HG03139 (cell line): ENCODE results near the gene FAIM2.
"Not testable (repeated sequence)": the region's sequence is repeated elsewhere in the genome, so short reads cannot be mapped to it uniquely, and the experiment has no call there.

Source experiments
- ATAC-seq: cut with Tn5 transposase; IDR thresholded peaks from one replicate; pipeline ENCODE4 v1.9.1; 2021; ENCODE audit not compliant: unreplicated experiment

Gene FAIM2

GRCh38 chr12:49881415-49882247, 22.1 kb downstream of the FAIM2 start:
- ATAC-seq: no peak

- no peak for ATAC-seq
Observed at GRCh38 chr12:49880756-49881414, 22.8 kb downstream of the FAIM2 start.

DNA sequence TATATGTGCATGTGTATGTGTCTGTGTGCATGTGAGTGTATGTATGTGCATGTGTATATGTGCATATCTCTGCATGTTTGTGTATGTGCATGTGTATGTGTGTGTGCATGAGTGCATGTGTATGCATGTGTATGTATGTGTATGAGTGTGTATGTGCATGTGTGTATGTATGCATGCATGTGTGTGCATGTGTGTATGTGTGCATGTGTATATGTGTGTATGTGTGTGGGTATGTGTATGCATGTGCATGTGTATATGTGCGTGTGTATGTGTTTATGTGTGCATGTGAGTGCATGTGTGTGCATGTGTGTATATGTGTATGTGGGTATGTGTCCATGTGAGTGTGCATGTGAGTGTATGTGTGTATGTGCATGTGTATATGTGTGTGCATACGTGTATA, 24.6 kb downstream of the FAIM2 start:
- not testable (repeated sequence) for ATAC-seq

DNA sequence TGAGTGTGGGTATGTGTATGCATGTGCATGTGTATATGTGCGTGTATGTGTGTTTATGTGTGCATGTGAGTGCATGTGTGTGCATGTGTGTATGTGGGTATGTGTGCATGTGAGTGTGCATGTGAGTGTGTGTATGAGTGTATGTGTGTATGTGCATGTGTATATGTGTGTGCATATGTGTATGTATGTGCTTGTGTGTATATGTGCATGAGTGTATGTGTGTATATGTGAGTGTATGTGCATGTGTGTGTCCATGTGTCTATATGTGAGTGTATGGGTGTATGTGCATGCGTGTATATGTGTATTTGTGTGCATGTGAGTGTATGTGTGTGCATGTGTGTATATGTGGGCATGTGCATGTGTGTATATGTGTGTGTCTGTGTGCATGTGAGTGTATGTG, 25.7 kb downstream of the FAIM2 start:
- no peak for ATAC-seq

DNA sequence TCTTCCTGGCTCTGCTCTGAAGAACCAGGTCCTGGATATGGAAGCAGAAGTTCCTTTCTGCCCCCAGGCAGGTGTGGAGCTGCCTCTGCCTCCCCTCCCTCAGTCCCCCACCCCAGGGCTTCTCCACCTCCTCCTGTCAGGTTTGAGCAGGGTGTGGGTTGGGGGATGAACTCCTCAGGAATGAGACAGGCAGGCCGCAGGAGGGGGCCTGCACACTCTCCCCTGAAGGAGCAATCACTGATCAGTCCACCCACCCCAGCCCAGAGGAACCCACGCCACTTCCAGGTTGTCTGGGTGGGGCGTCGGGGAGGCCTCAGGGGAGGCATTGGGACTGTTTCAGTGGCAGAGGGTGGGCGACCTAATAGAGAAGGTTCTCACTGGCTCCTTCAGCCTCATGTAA, 26.6 kb downstream of the FAIM2 start:
- ATAC-seq: no peak

DNA sequence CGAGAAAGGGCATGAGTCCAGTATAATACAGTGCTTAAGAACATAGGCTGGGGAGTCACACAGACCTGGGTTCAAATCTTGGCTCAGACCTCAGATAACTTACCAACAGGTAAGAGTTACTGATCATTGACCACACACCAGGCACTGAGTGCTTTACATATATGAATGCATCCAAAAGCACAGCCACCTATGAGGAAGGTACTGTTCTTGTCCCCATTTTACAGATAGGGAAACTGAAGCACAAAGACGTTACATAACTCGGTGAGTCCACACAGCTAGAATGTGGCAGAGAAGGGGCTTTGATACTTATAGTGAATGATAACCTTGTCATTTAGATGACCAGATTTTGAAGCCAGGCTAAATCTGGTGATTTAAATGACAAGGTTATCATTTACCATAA, 27.6 kb downstream of the FAIM2 start:
- no peak for ATAC-seq

DNA sequence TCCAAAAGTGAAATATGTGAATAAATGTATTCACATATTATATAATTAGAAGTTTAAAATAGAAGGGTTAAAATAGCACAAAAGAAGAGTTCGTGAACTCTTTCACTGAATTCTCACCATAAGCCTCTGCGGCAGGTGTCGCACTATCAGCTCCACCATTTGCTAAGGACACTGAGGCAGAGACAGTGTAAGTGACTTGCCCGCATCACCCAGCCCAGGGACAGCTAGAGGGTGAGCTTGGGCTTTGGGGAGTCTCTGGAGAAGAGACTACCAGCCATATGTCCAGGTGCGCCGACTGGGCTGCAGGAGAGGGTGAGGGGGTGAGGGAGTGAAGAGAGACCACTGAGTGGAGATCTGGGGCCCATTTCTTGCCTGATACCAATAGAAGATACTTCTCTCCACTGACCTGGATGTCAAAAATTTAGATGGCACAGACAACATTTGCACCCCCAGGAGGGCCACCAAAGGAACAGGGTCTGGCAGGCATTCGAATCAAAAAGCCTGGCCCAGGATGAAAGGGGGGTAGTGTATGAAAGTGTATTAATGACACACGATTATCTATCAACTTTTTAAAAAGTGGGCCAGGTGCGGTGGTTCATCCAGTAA, 28.5 kb downstream of the FAIM2 start:
- no peak for ATAC-seq

DNA sequence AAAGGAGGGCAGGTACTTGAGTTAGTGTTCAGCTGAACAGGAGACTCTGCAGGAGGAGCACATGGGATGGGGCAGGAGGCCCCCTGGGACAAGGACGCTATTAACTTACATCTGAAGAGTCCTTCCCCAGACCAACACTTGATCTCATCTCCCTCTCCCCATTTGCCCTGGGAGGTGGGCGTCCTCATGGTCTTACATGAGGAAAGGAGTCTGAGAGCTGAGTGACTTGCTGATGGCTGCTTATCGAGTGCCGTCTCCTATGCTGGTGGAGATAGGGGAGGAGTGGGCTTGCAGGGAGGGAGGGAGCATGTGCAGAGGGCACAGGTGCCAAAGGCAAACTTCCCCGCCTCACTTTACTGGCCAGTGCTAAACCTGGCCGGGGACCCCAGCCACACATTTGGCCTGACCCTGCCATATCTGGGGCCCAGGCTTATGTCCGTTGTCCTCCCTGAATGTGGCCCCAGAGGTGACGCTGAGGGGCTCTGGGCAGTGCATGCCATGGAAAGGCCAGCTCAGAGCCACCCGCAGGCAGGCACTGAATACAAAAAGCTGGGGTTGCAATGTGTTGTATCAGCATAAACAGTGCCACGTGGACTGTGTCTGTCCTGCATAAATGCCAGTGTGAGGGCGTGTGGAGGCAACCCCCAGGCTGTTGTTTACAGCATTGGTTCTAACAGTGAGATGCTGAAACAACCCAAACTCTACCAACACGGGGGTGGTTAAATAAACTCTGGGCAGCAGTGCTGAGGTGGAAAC, 29.4 kb downstream of the FAIM2 start:
- no peak for ATAC-seq

DNA sequence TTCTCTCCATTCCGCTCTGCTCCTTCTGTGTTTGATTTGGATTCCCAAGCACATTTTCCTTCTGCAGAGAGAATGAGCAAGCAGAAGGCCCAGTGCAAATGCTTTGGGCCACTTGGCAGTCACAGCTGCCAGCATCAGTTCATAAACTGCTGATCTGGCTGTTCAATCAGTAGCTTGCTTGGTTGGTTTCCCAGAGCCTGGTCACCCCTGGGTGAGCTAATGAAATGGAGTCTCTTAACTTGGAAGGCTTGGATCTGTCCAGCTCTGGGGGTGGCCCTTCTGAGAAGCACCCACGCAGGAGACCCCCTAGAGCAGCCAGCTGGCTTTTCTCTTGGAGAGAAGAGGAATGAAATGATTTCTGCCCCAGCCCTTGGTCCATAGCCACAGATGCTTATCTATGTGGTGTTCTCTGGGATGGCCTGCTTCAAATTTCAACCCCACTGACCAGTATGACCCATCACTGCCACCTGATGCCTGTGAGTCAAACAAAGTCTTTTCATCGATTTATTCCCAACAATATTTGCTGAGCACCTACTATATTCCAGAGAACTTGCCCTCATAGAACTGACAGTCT, 30.3 kb downstream of the FAIM2 start:
- no peak for ATAC-seq

DNA sequence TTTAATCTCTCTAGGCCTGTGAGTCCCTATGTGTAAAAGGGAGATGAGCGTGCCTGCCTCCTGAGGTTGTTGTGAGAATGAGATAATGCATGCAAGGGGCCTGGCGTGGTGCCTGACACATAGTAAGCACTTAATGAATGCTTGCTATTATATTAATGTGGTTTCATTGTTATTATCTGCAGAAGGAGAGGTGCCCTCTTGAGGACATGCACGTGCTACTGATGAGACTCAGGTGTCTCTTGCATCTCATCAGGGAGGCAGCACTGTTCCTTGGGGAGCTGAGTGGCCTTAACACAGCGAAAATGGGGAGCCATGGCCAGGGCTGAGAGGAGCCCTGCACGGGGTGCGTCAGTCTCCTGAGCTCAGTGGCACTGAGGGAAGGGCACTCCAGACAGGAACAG, 30.9 kb downstream of the FAIM2 start:
- ATAC-seq: no peak

GRCh38 chr12:49872381-49872780, 31.3 kb downstream of the FAIM2 start:
- ATAC-seq: no peak

GRCh38 chr12:49871811-49872251, 31.9 kb downstream of the FAIM2 start:
- ATAC-seq: not testable (repeated sequence)

- ATAC-seq: no peak
Observed at GRCh38 chr12:49871263-49871561, 32.5 kb downstream of the FAIM2 start.

DNA sequence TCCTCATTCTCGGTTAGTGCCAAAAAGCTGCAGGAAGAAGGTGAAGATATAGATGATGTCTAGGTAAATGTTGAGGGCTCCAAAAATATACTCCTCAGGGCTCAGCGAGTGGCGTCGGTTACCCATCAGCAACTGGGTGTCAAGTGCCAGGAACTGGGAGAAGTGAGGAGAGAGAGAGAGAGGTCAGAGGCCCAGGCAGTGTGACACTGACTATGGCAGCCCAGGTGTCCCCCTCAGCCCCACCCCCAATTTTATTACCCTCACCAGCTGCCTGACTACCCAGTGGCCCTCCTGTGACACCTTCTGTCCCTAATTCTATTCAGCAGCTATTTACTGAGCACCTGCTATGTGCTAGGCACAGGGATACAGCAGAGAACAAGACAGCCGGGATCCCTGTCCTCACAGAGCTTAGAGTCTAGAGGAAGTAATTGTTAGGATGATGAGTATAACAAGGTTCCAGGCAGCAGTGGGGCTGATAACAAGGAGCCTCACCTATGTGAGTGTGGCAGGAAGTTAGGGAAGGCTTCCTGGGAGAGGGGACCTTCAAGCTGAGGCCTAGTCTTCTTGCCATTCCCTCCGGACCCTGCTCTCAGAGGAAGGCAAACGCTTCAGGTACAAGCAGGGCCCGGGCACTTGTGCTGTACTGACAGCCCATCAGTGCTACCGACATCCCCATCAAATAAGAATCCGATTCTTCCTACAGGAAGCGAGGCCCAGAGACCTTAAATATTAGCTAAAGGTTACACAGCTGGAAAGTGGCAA, 33.0 kb downstream of the FAIM2 start:
- ATAC-seq: no peak

- no peak for ATAC-seq
Observed at GRCh38 chr12:49869816-49870500, 33.7 kb downstream of the FAIM2 start.

- ATAC-seq: no peak
Observed at GRCh38 chr12:49868952-49869815, 34.5 kb downstream of the FAIM2 start.

- ATAC-seq: no peak
Observed at GRCh38 chr12:49868449-49868848, 35.3 kb downstream of the FAIM2 start.

GRCh38 chr12:49867570-49868341, 35.9 kb downstream of the FAIM2 start:
- ATAC-seq: no peak
